Right lobe of liver (tissue), 6 donors: Measurements from ENCODE around the gene DDIT3. TPM values are rescaled to one million over a fixed set of nuclear protein-coding genes. Genes with fewer than 3 reads are reported as not detected.

Experiments
- ATAC-seq, 4 donors: fragments of 200-7000 bp; cut with Tn5 transposase; one replicate each; pipeline ENCODE4 v1.9.1; 2020; ENCODE audit warnings: mild to moderate bottlenecking in 4 of 4, moderate library complexity in 4 of 4
- DNase-seq, 3 donors: peaks; one replicate each; pipeline ENCODE4 v3.0.0-alpha.2; 2020
- H3K27ac ChIP-seq, 3 donors: fragments of 200-600 bp; one replicate each; pipeline ENCODE4 v1.8.0; 2022
- H3K27me3 ChIP-seq, 2 donors: fragments of 200-600 bp; one replicate each; pipeline ENCODE4 v1.8.0; 2022
- H3K36me3 ChIP-seq, 4 donors: fragments of 200-600 bp; sonication (generic) in 1 of 4; one replicate each; pipeline versions ENCODE4 v1.5.1 to v1.8.0; 2017 to 2022; ENCODE audit warnings: control low read depth in 1 of 4
- H3K4me1 ChIP-seq, 4 donors: fragments of 200-600 bp; sonication (generic) in 1 of 4; one replicate each; pipeline versions ENCODE4 v1.5.1 to v1.8.0; 2017 to 2022; ENCODE audit warnings: control low read depth in 1 of 4
- H3K4me3 ChIP-seq, 3 donors: fragments of 200-600 bp; one replicate each; pipeline ENCODE4 v1.8.0; 2022
- H3K9me3 ChIP-seq, 4 donors: fragments of 200-600 bp; sonication (generic) in 1 of 4; one replicate each; pipeline versions ENCODE4 v1.5.1 to v1.8.0; 2017 to 2022; ENCODE audit warnings: control low read depth in 1 of 4
- POLR2A ChIP-seq: fragments of 450-650 bp; IDR thresholded peaks from one replicate; pipeline ENCODE4 v1.6.1; 2017; ENCODE audit warnings: antibody characterized with exemption, mild to moderate bottlenecking
- WGBS: methylation state at CpG from one replicate; pipeline ENCODE4 v1.1.6; 2018; ENCODE audit warnings: low coverage, low lambda C conversion rate; ENCODE audit not compliant: insufficient coverage; ENCODE audit errors: missing lambda C conversion rate; 5-methylcytosine and 5-hydroxymethylcytosine counted together
- intact Hi-C, 2 donors: fragments of 100-400 bp; cut with DNase I; formaldehyde crosslinking; loops; one replicate each; pipeline versions ENCODE4 v1.11.2 to v1.14.1; 2022
- total RNA-seq, 6 experiments: library from RNA; depleted of rRNA in 2 of 6; stranded (reverse); fragments of >200 nt in 2 of 6; fragmentation: NEBNext Ultra II Directional in 3 of 6; extraction: Animal tissue kit (Norgen Biotek cat#: 25700) in 3 of 6; gene quantifications; one replicate each; pipeline versions ENCODE4 v1.1.0 to v1.2.4, GENCODE V29; 2016 to 2023
- TF ChIP-seq, protein P1 (sequence below), 4 donors: fragments of 200-600 bp in 3 of 4; fragments of 450-650 bp in 1 of 4; IDR thresholded peaks; one replicate each; pipeline versions ENCODE4 v1.5.1 to v1.8.0; 2016 to 2022; ENCODE audit warnings: antibody characterized with exemption in 4 of 4, mild to moderate bottlenecking in 2 of 4
- donor health status: DM: no; HTN: yes; CAD: no.
- donor health status: DM: no; HTN: no; CAD: no.
- donor health status: DM: no; HTN: no; CAD: no.
- donor health status: DM: no; HTN: yes; CAD: no.
- donor health status: DM: no; HTN: yes; CAD: no.

The DDIT3 gene
- total RNA-seq, 6 experiments from 2014 or later = 11.3 to 26.7 (median 18.7) TPM

DNA sequence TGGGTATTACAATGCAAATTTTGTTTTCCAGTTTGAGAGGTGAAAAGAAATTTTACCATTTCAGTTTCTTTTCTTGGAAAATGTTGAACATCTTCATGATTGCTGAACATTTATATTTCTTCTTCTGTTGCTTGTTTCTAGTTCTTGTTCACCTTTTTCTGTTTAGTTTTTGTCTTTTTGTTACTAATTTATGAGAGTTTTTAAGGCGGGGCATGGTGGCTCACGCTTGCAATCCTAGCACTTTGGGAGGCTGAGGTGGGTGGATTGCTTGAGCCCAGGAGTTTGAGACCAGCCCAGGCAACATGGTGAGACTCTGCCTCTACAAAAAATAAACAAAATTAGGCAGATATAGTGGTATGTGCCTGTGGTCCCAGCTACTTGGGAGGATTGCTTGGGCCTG lies 40.2 kb upstream of the DDIT3 start:
- Histone ChIP-seq H3K9me3 (no peaks in the 10 kb centered on the region), H3K27me3 (no peaks in the 10 kb centered on the region), H3K4me1 (no peaks in the 10 kb centered on the region), H3K36me3 (no peaks in the 10 kb centered on the region), H3K4me3 (no peak overlapping the region), H3K27ac (no peak overlapping the region)
- ATAC-seq = no peak
- TF ChIP-seq, protein P1, sequence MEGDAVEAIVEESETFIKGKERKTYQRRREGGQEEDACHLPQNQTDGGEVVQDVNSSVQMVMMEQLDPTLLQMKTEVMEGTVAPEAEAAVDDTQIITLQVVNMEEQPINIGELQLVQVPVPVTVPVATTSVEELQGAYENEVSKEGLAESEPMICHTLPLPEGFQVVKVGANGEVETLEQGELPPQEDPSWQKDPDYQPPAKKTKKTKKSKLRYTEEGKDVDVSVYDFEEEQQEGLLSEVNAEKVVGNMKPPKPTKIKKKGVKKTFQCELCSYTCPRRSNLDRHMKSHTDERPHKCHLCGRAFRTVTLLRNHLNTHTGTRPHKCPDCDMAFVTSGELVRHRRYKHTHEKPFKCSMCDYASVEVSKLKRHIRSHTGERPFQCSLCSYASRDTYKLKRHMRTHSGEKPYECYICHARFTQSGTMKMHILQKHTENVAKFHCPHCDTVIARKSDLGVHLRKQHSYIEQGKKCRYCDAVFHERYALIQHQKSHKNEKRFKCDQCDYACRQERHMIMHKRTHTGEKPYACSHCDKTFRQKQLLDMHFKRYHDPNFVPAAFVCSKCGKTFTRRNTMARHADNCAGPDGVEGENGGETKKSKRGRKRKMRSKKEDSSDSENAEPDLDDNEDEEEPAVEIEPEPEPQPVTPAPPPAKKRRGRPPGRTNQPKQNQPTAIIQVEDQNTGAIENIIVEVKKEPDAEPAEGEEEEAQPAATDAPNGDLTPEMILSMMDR (IDR thresholded peaks at IDR 0.05) = no peak
- TF ChIP-seq POLR2A = no peak
- DNase-seq = no peak
- intact Hi-C loops = no loop called here
- 88% methylated on average over 2 of the region's 2 CpGs for WGBS

DNA sequence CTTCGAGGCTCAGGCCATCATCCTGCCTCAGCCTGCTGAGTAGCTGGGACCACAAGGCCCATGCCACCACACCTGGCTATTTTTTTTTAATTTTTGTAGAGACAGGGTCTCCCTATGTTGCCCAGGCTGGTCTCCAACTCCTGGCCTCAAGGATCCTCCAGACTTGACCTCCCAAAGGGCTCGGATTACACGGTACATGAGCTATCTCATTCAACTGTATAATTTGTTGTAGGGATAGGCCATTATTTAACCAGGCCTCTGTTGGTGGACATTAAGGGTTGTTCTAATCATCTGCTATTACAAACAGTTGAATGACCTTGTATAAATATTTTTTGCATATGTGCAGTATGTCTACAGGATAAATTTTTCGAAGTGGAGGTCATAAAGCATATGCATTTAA lies 38.5 kb upstream of the DDIT3 start:
- no peak overlapping the region for H3K27ac ChIP-seq
- H3K36me3 ChIP-seq = no peaks in the 10 kb centered on the region
- no peak overlapping the region for H3K4me3 ChIP-seq
- TF ChIP-seq, protein P1 (IDR thresholded peaks at IDR 0.05) = no peak
- no peak for TF ChIP-seq POLR2A
- DNase-seq (no peak), ATAC-seq (no peak)
- intact Hi-C loops = no loop called here
- no peaks in the 10 kb centered on the region for H3K27me3 ChIP-seq
- WGBS = 76% methylated on average over 4 of the region's 4 CpGs
- no peaks in the 10 kb centered on the region for H3K9me3 ChIP-seq
- no peaks in the 10 kb centered on the region for H3K4me1 ChIP-seq

DNA sequence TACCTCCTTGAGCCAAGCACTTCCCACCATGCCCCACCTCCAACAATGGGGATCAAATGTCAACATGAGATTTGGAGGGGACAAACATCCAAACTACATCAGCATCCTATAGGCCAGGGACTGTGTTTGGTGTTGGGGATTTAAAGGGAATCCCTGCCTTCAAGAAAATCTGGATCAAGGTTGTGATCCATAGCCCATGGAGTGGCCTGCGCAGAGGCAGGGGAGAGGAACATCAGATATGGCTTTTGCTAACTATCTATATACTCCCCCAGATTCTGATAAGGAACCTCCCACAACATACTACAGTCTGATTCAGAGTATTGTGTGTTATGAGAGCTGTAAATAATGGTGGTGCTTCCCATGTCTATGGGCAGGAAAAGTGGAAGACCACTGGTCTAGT lies 34.6 kb upstream of the DDIT3 start:
- H3K27ac ChIP-seq = no peak overlapping the region
- TF ChIP-seq, protein P1 (IDR thresholded peaks at IDR 0.05) = no peak
- no peak for TF ChIP-seq POLR2A
- intact Hi-C loops = no loop called here
- H3K27me3 ChIP-seq = peaks cover 0 to 8% of the 10 kb centered on the region in 2 donors
- H3K36me3 ChIP-seq = no peaks in the 10 kb centered on the region
- DNase-seq = no peak
- no peak for ATAC-seq
- no peaks in the 10 kb centered on the region for H3K9me3 ChIP-seq
- H3K4me1 ChIP-seq = no peaks in the 10 kb centered on the region
- no CpG with 5 or more reads among the region's 1 CpG for WGBS
- no peak overlapping the region for H3K4me3 ChIP-seq

DNA sequence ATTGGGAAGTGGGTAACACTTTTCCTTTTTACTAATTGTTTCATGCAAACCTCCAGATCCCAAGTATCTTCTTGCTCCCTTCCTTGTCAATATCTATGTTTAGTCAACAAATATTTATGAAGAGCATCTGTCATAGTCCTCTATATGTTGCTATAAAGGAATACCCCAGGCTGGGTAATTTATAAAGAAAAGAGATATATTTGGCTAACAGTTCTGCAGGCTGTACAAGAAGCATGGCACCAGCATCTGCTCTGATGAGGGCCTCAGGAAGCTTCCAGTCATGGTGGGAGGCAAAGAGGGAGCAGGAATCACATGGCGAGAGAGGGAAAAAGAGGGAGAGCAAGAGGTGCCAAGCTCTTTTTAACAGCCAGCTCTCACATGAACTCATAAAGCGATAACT lies 34.1 kb upstream of the DDIT3 start:
- H3K27ac ChIP-seq = no peak overlapping the region
- DNase-seq (no peak), ATAC-seq (no peak)
- intact Hi-C loops = no loop called here
- no peaks in the 10 kb centered on the region for H3K9me3 ChIP-seq
- no peaks in the 10 kb centered on the region for H3K4me1 ChIP-seq
- H3K27me3 ChIP-seq = peaks cover 0 to 10% of the 10 kb centered on the region in 2 donors
- TF ChIP-seq, protein P1 (IDR thresholded peaks at IDR 0.05) = no peak
- no peak for TF ChIP-seq POLR2A
- H3K4me3 ChIP-seq = no peak overlapping the region
- H3K36me3 ChIP-seq = no peaks in the 10 kb centered on the region
- 80% methylated on average over 1 of the region's 2 CpGs for WGBS
